GM18873 (cell line): ENCODE data around the gene DTX2.
"Not testable (repeated sequence)": the region's sequence is repeated elsewhere in the genome, so short reads cannot be mapped to it uniquely, and the experiment has no call there.

Experiments used
- ATAC-seq: cut with Tn5 transposase; IDR thresholded peaks from one replicate; pipeline ENCODE4 v1.9.1; 2021; ENCODE audit warnings: mild to moderate bottlenecking, moderate library complexity, moderate number of reproducible peaks; ENCODE audit not compliant: unreplicated experiment, low FRiP score

DTX2 gene

DNA sequence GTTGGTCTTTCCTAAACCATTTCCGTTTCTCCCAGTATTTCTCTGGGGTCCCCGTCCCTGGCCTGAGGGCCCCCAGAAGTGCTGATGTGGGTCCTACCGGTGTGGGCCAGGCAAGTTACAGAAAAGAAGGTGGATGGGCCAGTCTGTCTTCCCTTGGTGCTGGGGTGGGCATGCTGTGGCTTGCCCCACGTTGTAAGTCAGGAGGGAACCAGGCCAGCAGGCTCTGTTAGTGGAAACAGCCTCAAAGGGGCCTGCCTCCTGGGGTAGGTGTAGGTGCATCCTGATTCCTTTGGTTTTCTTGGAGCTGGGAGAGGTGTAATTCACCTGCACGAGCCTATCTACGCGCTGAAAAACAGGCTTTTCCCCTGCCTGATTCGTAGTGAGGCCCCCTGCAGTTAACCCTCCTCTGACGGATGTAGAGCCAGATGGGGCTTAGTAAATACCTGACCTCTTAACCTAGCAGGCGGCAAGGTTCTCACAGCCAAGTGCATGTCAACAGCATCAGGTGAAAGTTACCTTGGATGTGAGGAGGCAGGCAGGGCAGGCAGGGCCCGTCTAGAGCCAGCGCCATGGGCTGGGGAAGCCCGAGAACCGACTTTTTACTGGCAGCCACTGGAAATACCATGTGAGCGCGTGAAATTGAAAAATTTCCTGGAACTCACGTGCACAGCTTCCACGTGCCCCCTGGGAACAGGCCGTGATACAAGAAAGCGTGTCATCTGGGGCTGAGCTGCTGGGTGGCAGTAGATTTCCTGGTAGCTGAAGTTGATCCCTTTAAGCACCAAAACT, 24.5 kb downstream of the DTX2 start:
- ATAC-seq = not testable (repeated sequence)

DNA sequence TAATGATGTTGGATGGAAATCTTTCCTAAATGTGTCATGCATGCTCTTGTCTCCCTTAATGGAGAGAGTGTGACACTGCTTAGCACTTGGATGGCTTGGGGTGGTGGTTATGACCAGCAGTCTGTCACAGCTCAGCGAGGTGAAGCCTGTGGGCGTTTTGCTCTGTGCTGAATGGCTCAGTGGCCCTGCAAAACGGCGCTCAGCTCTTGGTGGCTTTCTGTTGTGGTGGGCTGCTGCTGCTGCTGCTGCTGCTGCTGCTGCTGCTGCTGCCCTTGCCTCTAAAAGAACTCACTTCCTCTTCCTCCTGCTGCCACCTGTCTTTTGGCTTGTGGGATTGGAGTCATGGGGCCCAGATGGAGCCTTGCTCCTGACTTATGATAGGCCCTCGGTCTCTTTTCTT, 25.1 kb downstream of the DTX2 start:
- peak; percentile 98 for ATAC-seq

DNA sequence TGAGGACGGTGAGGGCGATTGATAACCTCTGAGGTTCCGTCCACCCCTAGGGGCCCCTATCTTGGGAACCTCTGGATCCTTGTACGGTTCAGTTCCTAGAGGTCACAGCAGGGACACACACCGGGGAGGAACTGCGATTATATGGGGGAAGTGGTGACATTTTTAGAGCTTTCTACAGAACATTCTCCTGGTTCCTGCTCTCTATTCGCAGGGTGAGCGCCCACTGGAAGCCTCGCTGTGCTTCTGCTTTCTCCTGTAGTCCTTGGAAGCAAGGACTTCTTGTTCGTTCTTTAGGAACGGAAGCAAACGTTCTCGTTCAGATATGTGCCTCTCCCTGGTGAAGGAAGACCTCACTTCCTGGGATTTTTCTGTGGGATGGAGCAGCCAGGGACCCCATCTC, 26.5 kb downstream of the DTX2 start:
- not testable (repeated sequence) for ATAC-seq

DNA sequence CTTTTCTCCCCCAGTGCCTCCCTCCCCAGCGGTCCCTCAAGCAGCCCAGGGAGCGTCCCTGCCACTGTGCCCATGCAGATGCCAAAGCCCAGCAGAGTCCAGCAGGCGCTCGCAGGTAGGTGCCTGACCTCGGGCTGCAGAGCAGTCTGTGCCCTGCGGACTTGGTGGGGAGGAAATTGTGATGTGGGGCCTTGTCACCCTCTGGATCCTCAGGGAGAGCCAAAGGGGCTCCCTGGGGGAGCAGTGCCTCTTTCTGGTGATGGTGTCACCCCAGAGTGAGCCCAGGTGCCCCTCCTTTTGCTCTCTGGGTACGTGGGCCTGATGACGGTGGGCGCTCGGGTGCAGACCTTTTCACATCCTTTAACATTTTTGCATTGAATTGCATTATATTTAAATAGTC, 30.6 kb downstream of the DTX2 start:
- not testable (repeated sequence) for ATAC-seq

DNA sequence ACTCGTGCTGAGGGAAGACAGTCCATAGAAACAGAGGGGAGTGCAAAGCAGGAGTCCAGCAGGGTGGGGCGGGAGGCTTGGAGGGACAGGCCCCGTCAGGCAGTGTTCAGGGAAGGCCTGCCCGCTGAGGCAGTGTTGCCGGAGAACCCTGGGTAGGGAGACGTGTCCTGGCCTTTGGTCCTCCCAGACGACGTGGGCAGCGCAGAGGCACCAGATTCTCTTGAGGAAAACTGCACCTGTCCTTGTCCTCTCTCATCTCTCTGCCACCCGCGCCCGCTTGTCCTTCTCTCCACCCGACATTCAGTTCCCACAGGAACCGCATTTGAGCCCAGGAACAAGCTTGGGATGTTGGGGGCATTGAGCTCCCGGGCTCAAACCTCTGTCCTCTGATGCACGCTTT, 34.2 kb downstream of the DTX2 start:
- ATAC-seq = not testable (repeated sequence)

DNA sequence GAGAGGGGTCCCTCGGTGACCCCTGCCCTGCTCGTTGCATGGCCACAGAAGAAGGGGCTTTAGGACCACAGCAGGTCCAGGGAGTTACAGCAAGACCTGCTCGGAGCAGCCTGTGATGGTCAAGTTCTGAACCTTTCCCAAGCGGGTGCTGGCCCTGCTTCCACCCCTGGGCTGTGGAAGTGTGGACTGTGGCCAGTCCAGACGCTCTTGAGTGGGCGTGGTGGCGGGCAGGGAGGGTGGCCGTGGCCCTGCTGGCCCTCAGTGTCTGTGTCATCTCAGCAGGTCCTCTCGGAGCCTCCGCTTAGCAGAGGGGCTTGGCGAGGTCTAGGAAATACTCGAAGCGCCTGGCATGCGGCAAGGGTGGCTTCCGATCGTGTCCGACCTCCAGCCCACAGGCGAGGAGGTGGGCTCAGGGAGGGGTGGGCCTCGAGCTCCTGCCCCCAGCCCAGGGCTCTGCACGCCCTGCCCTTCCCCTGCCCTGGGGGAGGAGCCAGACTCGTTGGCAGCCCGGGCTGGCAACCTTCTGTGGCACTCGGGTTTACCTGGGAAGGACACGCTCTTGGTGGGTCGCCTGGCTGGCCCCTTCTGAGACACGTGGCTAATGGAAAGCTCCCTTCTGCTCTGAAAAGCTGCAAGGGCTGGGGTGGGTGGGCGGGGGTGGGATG, 36.5 kb downstream of the DTX2 start:
- ATAC-seq = not testable (repeated sequence)

DNA sequence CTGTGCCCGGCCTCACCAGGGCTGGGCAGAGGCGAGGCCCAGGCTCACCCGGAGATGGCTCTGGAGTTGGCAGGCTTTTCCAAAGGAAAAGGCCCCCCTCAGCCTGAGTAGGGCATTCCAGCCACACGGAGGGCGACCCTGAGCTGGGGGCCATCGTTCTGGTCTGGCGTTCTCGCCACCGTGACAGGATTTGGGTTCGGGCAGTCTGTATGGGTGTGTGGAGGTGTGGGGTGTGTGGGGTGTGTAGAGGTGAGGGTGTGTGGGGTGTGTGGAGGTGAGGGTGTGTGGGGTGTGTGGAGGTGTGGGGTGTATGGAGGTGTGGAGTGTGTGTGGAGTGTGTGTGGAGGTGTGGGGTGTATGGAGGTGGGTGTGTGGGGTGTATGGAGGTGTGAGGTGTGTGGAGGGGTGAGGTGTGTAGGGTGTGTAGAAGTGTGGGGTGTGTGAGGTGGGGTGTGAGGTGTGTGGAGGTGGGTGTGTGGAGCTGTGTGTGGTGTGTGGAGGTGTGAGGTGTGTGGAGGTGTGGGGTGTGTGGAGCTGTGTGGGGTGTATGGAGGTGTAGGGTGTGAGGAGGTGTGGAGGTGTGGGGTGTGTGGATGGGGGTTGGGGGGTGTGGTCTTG, 37.2 kb downstream of the DTX2 start:
- not testable (repeated sequence) for ATAC-seq

DNA sequence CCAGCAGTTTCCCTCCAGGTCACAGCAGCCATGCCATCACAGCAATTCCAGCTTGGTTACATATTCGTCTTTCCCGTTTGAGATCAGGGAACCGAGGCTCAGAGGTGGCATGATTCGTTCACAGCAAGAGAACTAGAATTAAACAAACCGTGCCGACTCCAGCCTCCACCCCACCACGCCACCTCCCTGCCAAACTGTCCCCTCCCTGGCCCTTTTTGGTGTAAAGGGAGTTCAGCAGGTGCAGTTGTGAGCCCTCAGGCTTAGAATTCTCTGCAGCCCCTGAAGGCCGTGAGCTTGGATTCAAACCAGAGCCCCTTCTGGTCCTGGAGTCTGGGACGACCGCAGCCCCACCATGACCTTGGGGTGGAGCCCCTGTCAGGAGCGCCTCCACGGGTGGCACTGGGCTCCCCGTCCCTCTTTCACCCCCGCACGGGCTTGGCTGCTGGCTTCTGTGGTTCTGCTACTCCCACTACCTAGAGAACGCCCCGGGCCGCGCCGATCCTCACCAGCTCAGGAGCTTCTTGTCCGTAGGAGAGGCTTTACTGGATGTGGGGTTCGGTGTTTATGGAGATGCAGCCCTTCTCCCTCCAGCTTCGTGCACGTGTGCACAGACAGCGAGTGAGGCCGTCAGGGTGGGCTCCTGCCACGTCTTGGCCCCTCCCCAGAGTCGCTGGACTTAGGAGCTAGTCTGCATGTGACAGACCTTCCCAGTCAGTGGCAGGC, 37.9 kb downstream of the DTX2 start:
- ATAC-seq = not testable (repeated sequence)

DNA sequence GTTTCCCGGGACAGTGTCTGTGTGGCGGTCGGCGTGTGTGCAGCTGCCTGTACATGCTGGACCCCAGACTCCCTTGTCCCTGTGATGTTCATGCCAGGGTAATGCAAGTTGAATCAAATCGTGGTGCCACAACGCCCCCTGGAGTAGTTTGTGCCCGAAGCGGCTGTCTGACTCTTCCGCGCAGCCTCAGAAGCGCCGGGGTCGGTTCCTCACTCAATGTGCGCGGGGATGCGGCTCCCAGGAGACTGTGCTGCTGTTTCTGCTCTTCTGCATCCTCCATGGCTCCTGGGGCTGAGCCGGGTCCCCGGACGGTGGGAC, 38.4 kb downstream of the DTX2 start:
- ATAC-seq = not testable (repeated sequence)

DNA sequence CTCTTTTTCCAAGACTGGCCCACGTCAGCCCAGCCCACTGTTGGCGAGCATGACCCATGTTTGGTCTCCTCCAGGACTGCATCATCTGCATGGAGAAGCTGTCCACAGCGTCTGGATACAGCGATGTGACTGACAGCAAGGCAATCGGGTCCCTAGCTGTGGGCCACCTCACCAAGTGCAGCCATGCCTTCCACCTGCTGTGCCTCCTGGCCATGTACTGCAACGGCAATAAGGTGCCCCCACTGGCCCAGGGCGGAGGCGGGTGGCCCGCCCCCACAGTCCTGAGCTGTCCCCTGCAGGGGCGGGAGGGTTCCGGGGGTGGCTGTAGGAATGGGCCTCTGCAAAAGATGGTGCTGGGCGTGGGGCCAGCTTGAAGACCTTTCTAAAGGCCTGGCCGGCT, 40.7 kb downstream of the DTX2 start:
- not testable (repeated sequence) for ATAC-seq

DNA sequence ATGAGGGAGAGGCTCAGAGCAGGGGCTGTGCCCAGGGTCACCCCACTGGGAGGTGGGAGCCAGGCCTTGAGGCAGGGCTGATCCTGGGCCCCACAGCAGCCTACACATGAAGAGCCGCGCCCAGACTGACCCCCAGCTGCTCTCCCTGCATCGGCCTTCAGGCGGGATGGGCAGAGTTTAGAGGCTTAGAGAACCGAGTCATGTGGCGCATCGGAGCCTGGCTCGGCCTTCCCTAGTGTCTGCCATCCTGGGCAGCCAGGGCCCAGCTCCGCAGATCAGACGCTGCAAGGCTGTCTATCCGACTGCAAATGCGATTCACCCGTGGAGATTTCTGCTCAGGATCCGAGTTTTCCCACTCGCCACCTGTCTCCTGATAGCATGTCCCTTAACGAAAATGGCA, 41.3 kb downstream of the DTX2 start:
- not testable (repeated sequence) for ATAC-seq

DNA sequence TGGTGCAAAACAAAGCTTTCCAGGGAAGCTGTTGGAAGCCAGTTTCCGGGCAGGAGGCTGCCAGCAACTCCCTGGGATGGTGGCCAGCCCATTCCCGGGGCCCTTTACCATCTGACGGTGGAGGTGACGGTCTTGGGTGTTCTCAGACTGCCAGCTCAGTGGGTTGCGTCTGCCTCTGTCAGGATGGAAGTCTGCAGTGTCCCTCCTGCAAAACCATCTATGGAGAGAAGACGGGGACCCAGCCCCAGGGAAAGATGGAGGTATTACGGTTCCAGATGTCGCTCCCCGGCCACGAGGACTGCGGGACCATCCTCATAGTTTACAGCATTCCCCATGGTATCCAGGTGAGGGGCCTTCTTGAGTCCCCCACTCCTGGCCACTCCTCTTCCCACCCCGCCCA, 41.7 kb downstream of the DTX2 start:
- ATAC-seq = not testable (repeated sequence)

DNA sequence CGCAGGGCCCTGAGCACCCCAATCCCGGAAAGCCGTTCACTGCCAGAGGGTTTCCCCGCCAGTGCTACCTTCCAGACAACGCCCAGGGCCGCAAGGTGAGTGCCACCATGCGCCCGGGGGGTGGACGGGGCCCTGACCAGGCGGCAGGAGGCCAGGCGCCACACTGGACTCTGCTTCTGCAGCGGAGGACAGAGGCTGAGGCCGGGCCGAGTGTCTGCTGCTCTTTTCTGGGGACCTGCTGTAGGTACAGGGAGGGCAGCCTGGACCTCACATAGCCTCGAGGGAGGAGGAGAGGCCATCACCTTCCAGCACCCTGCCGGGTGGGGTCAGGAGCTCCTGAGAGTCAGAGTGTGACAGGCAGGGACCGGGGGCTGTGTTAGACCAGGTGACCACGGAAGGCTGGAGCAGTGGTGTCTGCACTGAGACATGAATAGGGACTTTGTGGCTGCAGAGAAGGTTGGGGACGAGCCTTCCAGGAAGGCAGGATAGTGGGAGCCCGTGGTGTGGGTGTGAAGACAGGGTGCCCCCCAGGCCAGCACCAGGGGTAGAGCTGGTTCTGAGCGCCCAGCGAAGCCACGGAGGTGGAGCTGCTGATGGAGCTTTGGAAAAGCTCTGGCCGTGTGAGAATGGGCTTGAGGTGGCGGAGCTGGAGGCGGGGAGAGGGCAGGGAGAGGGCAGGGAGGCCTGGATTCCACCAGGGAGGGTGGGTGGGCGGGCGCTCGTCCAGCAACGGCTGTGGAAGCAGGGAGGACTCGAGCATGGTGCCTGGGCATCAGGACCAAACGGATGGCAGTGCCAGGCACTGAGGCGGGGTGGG, 43.0 kb downstream of the DTX2 start:
- not testable (repeated sequence) for ATAC-seq

DNA sequence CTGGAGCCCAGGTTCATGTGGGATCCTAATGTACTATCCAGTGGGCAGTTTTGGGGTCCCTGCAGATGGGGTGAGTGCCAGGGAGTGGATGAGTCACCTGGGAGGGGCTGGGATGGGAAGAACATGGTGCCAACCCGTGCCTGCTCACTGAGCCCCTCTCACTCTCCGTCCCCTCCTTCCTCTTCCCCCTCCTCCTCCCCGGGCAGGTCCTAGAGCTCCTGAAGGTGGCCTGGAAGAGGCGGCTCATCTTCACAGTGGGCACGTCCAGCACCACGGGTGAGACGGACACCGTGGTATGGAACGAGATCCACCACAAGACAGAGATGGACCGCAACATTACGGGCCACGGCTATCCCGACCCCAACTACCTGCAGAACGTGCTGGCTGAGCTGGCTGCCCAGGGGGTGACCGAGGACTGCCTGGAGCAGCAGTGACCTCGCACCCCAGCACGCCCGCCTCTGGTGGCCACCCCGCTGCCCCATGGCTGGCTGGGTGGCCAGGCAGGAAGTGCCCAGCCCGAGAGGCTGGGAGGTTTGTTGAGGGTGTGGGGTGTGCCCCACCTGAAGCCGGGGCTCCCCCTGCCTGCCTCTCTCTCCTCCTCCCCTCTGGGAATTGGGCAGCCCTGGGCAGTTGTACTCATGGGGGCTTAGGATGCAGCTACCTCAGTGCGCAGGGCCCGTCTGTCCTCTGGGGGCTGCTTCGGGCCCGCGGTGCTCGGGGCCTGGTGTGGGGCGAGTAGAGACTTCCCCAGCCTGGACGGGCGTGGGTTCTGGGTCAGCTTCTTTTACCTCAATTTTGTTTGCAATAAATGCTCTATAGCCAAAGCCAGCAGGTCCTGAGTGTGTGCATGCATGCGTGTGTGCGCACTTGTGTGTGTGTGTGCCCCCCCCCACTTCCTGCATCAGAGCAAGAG, 43.9 kb downstream of the DTX2 start:
- ATAC-seq = no peak

DNA sequence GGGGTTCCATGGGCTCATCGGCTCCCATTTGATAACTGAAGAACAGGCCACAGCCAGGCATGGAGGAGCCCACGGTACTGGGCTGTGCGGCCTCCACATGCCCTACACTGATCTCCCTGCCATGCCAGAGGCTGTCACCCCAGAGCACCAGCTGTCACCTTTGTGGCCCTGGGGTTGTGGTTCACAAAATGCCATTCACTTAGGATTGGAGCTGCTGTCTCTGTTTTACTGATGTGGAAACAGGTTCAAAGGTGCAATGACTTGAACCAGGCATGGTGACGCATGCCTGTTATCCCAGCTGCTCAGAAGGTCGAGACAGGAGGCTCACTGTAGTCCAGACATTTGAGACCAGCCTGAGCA, 44.6 kb downstream of the DTX2 start:
- ATAC-seq = no peak

DNA sequence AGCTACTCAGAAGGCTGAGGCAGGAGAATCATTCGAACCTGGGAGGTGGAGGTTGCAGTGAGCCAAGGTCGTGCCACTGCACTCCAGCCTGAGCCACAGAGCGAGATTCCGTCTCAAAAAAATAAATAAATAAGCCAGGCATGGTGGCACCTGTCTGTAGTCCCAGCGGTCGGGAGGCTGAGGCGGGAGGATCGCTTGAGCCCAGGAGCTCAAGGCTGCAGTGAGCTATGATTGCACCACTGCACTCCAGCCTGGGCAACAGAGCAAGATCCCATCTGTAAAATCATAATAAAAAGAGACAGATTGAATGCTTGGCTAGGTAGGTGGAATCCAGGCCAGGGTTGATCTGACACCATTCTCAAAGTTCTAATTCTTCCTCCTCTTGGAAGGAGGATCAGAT, 45.1 kb downstream of the DTX2 start:
- not testable (repeated sequence) for ATAC-seq

DNA sequence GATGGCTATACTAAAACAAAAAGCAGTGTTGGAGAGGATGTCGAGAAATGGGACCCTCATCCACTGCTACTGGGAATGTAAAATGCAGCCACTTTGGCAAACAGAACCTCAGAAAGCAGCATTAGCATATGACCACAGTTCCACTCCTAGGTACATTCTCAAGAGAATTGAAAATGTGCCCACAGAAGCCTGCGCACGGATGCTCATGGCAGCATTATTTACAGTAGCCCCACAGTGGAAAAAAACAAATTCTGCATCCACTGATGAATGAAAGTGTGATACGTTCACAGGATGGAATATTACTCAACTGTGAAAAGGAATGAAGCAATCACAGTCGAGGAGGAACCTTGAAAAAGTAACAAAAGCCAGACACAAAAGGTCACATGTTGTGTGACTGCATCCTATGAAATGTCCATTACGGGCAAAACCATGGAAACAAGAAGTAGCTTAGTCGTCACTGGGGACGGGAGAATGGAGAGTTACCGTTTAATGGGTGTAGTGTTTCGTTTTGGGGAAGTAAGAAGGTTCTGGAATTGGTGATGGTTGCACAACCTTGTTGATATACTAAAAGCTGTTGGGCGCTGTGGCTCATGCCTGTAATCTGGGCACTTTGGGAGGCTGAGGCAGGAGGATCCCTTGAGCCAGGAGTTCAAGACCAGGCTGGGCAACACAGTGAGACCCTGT, 46.4 kb downstream of the DTX2 start:
- ATAC-seq = no peak

DNA sequence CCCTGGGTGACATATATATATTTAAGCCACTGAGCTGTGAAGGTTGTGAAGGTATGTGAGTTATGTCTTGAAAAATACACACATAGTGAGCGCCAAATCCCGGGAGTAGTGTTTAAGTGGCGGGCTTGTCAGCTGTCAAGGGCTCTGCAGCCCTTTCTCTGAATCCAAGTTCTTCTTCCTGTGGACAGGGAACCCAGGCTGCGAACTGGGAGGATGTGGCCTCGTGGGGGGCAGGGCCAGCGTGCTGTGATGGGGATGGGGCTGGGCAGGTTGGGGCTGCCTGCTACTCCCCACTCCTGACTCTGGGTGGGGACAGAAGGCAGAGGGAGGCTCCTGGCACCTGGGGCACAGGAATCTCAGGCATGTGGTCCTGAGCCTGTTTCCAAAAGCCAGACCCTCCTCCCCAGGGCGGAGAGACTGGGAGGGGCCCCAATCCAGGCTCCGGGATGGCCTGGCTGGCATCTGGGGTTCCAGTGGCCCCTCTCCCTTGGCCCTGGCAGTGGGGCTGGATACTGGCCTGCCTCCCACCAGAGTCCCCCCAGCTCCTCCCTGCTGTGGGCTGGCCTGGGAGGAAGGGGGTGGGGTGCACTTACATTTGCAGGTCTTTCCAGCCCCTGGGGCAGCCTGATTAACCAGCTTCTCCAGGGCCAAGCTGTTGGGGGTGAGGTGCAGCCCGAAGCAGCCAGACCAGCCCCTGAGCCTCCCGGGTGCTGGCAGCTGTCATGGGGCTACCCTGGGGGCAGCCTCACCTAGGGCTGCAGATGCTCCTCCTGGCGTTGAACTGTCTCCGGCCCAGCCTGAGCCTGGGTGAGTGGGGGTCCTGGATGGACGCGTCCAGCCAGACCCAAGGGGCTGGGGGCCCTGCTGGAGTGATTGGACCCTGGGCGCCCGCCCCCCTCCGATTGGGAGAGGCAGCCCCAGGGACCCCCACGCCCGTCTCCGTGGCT, 48.7 kb downstream of the DTX2 start, which contains the start of gene UPK3B:
TSS of gene UPK3B (plus strand) at position 622 of the 947 bp plus-strand sequence. CDS start at position 723, 101 bp downstream.
- ATAC-seq = no peak
